Right forelimb (tissue), 1 donor: ENCODE results near the gene LIPN.

Source experiments
- DNase-seq: peaks from one replicate; pipeline ENCODE4 v3.0.0-alpha.2; 2018

The LIPN gene

DNA sequence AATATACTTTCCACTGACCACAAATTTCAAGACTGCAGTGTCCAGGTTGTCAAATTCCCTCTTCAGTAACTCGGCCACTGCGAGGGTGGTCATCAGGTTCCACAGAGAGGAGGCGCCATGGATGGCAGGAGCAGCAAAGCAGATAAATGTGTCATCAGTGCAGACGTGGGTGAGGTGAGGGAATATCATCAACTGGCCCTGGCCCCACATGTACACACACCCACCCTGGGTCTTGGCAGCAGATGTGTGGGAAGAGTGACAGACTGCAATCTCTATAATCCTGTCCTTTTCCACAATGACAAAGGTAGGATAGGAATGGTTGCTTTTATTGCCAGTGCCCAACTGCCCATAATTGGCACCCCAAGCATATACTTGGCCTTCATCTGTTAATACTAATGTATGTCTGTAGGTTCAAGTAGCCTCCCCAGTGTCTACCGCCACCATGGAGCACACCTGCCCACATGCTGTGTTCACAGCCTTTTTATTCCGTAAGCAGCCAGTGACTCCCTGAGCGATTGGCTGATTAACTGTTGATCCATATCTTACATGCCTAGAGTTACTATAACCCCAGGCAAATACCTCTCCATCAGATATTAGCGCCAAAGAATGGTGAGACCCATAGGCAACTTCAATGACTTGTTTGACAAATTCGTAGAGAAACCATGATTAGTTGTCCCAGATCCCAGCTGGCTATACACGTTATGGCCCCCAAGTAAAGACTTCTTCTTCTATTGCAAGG is 26.4 kb downstream of the LIPN start:
- DNase-seq, result no peak

DNA sequence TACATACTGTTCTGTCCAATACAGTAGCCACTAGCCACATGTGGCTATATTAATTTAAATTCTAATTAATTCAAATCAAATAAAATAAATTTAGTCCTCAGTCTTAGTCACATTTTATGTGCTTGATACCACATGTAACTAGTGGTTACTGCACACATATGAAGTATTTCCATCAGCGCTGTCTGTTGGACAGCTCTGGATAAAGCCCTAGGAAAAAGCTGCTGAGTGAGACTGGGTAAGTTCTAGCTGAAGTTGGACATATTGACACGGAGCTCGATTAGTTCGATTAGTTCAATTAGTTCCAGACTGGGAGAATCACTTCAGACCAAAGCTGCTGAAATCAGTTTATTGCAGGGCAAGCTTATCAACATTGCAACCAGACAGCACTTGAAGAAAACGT is 27.6 kb downstream of the LIPN start:
- DNase-seq, result no peak

DNA sequence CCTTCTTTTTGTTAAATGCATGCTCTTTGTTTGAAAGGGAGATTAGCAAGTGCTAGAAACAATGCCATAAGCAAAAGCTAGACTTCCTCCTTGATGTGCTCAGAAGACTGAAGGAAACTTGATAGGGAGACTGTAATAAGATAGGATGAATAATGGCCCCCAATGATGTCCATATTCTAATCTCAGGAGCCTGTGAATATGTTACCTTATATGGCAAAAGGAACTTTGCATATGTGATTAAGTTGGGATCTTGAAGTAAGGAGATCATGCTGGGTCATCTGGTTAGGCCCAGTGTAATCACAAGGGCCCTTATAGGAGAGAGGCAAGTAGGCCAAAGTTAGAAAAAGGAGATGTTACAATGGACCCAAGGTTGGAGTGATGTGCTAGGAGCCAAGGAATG is 29.1 kb downstream of the LIPN start:
- DNase-seq, result no peak

DNA sequence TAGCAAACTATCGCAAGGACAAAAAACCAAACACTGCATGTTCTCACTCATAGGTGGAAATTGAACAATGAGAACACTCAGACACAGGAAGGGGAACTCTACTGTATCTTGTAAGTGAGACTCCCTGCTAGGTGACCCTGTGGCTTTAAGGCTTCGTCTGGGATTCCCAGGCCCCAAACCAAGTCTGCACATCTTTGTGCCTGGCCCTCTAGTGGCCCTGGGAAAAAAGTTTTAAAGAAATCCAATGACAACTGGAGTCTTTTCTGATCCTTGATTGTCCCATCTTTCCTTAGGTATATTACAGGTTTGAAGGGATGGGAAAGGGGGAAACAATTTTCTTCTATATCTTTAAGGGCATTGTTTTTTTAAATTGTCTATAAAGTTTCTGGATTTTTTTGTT is 32.1 kb downstream of the LIPN start:
- DNase-seq, result no peak

DNA sequence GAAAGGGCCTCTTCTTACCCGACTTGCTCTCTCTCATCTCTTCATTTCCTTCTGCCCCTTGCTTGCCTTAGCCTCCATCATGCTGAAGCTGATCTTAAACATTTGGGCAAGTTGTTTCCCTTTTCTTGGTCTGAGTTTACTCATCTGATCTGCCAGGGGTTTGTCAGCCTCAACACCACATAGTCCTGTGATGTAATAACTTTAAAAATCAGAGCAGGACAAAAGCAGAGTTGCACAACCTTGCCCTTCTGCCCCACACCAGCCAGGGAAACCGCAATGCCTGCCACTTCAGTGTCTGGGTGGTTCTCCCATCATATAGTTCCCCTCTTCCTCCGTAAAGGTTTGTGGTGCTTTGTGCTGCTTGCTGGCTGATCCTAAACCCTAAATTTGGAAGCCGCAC is 32.8 kb downstream of the LIPN start:
- no peak for DNase-seq

DNA sequence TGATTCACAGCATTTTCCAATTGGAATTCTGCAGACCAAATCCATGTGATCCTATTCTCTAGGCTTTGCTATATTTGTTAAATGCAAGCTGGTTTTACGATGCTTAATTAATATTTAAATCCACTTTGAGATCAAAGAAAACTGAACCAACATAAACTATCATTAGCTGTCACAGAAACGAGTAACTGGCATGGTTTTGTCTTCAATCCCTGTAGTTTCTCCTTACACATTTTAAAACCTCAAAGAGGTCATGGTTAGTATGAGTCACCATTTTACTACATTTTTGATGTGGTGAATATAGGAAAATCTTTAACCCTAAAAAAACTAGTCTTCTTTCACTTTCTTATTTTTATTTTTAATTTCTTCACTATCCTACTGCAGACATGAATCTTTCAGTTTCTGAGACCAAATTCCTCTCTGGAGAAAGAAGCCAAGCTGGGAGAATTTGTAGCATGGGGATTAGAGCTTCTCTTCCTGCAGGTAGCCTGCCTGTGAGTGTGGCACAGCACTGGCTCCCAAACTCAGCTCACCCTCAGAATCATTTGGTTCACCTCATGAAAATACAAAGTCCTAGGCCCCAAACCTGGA is 34.0 kb downstream of the LIPN start:
- DNase-seq, result no peak

DNA sequence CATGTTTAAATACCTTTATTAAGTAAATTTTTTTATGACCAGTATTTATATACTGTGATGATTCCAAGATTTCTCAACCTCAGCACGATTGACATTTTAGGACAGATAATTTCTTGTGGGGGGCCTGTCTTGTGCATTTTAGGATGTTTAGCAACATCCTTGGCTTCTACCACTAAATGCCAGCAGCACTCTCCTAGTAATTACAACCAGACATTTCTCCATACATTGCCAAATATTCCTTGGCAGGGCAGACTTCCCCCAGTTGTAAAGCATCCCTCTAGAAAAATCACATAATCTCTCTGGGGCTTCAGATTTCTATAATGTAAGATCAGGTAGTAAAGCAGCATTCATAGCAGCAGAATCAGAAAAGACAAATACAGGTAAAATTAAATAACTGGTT is 34.9 kb downstream of the LIPN start:
- no peak for DNase-seq

DNA sequence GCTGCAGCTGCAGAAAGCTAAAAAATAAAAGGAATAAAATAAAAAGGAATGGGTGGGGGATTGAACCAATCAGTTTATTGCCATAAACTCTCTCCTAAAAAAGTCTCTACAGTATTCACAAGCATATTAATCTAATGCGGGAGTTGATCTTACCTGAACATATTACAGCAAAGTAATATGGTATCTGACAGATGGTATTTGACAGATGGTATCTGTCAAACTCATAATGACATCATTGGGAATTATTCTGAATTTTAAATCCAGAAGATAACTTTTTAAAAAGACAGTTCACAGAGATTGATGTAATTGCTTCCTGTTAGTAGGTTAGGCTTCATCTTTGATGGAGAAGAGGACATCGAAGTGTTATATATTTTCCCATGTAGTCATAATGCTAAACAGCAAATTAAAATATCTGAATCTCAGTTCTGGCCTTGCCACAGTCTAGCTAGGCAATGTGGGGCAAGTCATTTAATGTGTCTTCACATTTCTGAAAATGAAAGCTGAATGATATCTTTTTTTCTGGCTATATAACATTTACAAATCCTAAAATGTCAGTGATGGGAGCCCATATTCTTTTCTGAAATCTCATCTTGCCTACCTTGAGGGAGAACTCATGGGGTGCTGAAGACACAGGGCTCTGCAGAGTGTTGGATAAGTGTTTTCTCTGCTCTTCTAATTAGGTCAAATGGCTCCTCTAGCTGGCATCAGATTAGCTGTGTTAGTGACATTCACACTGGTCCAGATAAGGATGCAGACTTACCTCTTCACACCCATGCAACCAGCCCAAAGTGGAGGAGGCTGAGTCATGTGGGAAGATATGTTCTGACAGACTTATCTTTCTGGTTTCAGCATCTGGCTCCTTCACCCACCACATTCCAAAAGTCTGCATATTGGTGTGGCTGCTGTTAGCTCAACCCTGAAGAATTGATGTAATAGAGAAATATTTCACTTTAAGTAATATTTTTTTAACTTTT is 40.6 kb downstream of the LIPN start:
- DNase-seq, result no peak

DNA sequence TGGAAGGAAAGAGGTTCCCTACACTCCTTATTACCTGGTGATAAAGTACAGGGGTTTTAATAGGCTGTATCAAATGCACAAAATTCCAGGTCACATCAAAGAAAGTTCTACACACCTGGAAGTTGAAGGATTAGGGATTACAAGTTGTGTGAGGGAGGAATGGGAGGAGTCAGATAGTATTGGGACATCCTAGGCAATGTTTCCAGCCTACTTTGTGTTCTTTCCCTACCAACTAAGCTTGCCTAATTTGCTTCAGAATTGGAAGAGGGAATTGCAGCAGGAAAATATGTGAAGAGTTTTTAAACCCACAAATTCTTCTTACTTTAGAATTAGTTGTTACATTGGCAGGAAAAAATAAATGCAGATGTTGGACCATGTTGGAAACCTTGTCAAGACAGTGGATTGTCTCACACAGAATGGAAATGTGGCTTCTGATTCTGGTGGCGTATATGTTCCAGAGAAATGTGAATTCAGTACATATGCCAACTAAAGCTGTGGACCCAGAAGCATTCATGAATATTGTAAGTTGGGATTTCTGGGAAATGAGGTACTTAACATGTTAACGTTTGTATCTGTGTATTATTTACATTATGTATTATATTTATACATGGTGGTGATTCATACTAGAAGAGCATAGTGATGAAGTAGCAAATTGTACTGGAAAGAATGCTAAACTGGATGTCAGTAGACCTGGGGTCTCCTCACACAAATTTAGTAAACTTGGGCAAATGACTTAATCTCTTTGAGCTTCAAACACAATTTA is 42.9 kb downstream of the LIPN start, which contains the start of gene LIPM:
Gene LIPM (plus strand): TSS at position 208 of the 763 bp plus-strand sequence. CDS start 167 bp downstream, at position 375.
- no peak for DNase-seq

DNA sequence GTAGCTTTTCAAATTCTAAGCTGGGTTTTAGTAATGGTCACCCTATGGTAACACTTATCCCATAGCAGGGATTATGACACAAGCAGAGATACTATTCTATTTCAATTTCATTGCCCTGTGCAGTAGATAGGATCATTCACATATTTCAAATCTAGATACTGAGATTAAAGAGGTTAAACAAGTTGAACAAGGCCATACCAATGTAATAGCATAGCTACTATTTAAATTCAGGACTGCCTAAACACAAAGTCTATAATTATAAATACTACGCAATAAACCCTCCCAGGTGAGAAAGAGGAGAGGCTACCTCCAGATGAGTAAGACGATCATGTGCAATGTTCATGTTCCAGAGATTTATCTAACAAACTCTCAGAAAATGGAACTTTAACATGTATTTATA is 43.8 kb downstream of the LIPN start:
- no peak for DNase-seq

DNA sequence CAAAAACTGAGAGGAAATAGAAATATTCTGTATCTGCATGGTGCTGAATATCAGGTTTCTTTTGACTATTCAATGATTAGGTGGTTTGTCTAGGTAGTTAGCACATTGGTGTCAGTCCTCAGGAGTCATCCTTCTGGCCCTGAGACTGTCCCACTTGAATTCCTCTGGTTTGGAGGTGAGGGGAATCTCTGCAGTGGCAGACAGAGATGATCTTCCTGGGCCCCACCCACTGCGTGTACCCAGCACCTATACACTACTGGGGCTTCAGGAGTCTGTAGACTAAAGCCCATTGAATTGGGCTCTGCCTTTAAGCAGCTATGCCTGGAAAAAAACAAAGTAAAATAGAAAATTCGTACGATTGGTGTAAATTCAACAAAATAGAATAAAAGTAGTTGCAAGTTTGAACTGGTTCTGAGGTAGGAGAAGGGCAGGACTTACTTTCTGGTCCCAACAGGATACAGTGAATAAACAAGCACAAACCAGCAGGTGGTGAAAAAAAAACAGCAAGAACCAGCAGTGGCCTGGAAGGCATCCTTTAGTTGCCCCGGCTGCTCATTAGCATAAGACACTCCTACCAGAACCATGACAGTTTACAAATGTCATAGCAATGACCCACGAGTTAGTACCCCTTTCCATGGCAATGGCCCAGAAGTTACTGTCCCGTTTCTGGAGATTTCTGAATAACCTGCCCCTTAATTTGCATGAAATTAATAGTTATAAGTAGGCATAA is 44.4 kb downstream of the LIPN start:
- DNase-seq, result no peak

DNA sequence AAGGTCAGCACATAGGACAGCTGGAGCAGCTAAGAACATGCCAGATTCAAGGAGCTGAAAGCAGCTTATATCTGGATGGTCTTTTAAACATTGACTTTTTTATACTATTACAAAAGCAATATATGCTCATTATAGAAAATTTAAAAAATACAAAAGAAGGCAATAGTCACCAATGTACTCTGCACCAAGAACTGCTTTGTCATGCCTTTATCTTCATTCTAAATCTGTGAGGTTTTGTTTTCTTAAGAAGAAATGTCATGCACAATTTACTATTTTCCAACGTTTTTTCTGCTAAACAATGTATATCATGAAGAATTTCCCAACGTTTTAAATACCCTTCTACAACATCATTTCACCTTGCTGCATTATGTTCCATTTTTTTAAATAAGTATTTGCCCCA is 45.5 kb downstream of the LIPN start:
- no peak for DNase-seq

DNA sequence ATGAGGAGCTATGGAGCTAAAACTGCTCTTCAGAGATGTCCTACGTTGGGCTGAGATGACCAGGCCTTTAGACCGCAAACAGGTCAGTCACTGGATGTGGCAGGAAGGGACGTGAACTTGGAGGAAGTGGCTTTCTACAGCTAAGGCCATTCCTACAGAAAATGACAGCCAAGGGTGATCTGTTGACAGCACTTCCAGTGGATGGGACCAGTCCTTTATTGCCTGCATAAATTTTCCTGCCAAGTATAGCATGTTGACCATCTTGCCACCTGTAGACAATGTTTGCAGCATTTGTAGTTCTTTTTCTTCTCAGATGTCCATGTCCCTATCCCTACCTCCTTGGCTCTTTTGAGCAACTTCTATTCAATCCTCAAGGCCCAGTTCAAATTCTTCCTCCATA is 46.1 kb downstream of the LIPN start:
- no peak for DNase-seq

DNA sequence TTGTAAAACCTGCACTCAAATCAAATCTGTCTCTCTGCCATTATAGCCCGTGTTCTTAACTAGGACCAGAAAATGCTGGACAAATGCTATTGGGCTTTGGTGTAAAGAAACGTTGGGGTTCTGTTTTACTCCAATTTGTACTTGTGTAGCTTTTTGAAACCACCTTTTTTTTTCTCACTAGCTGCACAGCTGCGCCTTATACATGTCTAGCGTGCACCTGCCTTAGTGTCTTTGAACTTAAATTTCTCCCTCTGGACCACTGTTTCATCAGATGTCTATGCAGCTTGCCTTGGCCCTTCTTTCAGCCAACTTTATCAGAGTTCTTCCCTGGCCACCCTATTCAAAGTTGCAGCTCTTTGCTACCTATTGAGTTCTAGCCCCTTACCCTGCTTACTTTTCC is 49.8 kb downstream of the LIPN start:
- no peak for DNase-seq

DNA sequence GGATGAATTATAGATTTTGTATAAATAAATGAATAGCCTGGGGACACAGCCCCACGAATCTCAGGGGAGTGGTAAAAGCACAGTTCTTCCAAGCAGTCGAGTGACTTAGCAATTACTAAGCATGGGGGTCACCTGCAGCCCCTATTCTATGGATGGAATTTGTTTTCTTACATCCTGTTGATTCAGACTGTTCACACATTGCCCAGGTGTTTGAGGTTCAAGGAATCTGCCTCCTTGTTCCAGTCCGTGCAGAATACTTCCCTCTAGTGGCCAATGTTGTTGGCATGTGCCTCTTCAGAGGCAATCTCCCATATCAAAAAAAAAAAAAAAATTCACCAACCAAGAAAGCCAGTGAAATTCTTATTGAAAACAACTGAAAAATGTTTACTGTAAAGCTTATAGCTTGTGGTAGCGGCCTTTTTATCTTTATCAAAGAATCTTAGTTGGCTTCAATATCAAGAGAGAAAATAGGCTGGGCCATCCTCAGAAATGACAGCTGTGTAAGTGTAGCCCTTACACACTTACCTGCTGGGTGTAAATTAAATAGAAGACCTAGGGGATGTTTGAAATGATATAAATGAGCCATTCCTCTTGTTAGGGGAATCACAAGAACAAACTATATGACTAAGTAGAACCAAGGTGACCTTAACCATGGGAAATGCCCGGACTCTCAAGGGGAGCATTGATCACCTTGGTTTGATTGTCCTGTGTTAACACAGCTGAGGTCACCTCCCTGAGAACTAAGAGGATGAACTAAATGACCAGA is 50.6 kb downstream of the LIPN start:
- no peak for DNase-seq

DNA sequence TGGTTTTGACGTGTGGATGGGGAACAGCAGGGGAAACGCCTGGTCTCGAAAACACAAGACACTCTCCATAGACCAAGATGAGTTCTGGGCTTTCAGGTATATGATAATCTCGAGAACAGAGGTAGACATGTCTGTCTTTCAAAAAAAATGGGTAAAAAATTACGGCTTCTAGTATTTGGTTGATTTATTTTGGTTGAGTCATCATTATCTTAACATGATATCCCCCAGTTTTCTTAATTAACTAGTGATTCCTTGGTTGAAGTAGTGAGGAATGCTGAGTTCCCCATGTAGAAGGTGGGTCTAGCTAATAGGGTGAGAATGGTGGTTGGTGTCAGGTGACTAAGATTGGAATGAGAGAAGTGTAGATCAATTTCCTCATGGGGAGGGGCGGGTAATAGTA is 53.4 kb downstream of the LIPN start:
- DNase-seq, result no peak

DNA sequence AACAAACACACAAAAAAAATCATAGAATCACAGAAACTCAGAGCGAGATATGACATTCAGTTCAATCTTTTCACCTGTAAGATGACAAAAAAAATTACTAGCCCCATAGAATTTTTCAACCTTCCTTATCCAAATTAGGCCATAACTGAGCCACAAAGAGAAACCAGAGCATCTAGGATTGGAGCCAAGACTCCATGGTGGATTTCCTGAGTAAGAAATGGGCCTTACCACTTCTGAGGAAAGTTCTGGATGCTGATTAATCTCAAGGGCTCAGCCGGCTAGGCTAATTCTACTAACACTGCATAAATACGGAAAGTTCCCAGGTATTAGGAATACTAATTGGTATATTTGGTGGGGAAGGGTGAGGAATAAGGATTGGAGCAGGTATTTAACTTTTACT is 59.5 kb downstream of the LIPN start:
- DNase-seq, result no peak

DNA sequence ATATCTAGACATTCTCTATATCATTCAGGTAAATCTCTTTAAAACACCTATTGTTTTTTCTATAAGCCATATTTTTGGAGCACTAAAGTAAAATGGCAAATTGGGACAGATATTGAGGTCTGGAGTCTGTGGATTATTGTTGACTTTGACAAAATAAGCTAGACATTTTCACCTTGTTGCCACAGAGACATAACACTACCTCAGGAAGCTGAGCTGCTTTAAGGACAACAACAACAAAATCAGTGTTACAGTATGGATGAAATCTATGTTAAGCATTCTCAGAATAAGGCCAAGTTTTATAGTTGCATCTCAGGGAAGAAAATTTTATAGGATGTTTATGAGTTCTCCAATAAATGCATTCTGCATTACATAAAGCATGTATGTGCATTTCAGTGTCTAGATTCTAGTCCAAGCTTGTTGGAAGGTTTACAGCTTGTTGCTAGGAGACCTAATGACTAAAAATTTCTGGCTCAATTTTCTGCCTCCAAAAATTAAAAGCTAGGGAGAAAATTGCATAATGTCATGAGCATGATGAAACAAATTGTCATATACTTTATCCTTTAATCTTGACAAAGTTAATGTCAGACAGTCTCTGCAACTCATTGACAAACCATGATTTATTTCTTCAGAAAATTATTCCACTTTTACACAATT is 61.1 kb downstream of the LIPN start:
- no peak for DNase-seq

DNA sequence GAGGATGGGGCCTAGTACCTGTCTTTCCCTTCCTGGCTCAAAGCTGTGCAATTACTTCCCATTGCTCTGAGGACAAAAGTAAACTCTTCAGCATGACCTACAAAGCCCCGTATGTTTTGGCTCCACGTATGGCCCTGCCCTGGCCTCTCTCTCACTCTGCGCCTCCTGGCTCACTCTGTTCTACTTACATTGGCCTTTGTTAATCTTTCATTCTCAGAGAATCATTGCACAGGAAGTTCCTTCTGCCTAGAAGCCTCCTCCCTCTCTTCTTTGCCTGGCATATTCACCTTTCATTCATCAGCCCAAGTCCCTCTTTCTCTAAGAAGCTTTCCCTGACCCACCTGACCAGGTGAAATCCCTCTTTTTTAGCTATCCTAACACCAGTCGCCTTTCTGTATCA is 66.6 kb downstream of the LIPN start:
- DNase-seq, result no peak

DNA sequence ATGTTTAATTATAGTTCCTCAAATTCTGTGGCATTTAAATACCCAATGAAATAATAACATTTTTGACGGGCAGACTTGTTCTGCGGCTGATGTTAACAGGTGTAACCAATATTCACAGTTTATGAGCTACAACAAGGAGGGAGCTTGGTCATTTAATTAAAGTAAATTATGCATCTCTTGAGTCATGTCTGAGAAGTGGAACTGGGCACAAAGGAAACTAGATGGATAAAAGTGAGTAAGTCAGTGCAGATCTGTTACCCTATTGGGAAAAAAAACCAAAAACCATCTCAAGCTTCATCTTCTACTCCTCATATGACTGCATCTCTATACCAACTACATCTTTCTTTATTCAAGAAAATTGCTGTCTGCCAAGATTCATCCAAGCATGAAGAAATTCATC is 67.9 kb downstream of the LIPN start:
- DNase-seq, result no peak

DNA sequence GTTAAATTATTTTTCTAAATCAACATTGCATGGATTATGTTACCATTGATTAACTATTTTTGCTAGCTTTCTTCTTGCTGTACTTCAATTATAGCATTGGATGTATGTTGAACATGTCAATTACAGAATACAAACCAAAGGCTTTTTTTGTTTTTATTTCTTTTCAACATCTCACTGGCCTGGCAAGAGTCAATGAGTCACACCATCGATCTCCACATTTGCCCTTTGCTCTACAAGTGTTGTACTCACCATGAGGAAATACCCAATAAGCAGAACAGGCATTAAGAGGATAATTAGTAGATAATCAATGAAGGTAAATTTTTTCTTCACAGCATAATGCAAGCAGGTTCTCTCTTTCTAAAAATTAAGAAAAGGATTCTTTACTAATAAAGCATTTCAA is 68.5 kb downstream of the LIPN start:
- DNase-seq, result no peak
